Activated T-helper 17 cell treated with anti-CD3 and anti-CD28 coated beads, Interleukin-2, amount 50 U/mL, for 72 hours (primary cell): ENCODE measurements around the gene PRDM15. TPM values are rescaled to one million over a fixed set of nuclear protein-coding genes. Genes with fewer than 3 reads are reported as not detected.

ENCODE experiments used
- ATAC-seq: fragments of 150-1000 bp; cut with Tn5 transposase; replicated peaks from 2 replicates; pipeline ENCODE4 v1.10.0; 2021; ENCODE audit warnings: mild to moderate bottlenecking, moderate library complexity
- H3K27ac Mint-ChIP-seq: one replicate; pipeline ENCODE4 v1.8.0; 2022; ENCODE audit warnings: mixed read lengths
- H3K27me3 Mint-ChIP-seq: one replicate; pipeline ENCODE4 v1.8.0; 2022; ENCODE audit warnings: mixed read lengths
- H3K36me3 Mint-ChIP-seq: one replicate; pipeline ENCODE4 v1.8.0; 2022; ENCODE audit warnings: low read depth, mild to moderate bottlenecking, mixed read lengths
- H3K4me1 Mint-ChIP-seq: one replicate; pipeline ENCODE4 v1.8.0; 2022; ENCODE audit warnings: mixed read lengths
- H3K4me3 Mint-ChIP-seq: one replicate; pipeline ENCODE4 v1.8.0; 2022; ENCODE audit warnings: mild to moderate bottlenecking, mixed read lengths
- H3K9me3 Mint-ChIP-seq: one replicate; pipeline ENCODE4 v1.8.0; 2022; ENCODE audit warnings: mixed read lengths
- total RNA-seq, 2 donors: library from RNA; stranded (reverse); gene quantifications; one replicate each; pipeline ENCODE4 v1.2.3, GENCODE V29; 2022

The PRDM15 gene
- total RNA-seq, 2 donors from 2014 or later, result 17.1 to 17.6 TPM

GRCh38 chr21:41817228-41817627, 61.9 kb downstream of the PRDM15 start:
- H3K4me1 Mint-ChIP-seq, result no peaks in the 10 kb centered on the region

GRCh38 chr21:41816583-41817165, 62.5 kb downstream of the PRDM15 start:
- Mint-ChIP-seq H3K4me3 (no peak overlapping the region), H3K27me3 (no peaks in the 10 kb centered on the region), H3K9me3 (no peaks in the 10 kb centered on the region), H3K36me3 (peaks cover 63% of the 10 kb centered on the region), H3K27ac (no peak overlapping the region), H3K4me1 (no peaks in the 10 kb centered on the region)
- ATAC-seq, result peak; percentile 78

More at GRCh38 chr21:41817228-41817627, 61.9 kb downstream of the PRDM15 start:
- peak; percentile 63 for ATAC-seq
- peak overlapping the region; percentile 17 for H3K27ac Mint-ChIP-seq
- no peaks in the 10 kb centered on the region for H3K9me3 Mint-ChIP-seq
- H3K4me3 Mint-ChIP-seq, result no peak overlapping the region
- no peaks in the 10 kb centered on the region for H3K27me3 Mint-ChIP-seq
- H3K36me3 Mint-ChIP-seq, result peaks cover 63% of the 10 kb centered on the region

- no peaks in the 10 kb centered on the region for H3K9me3 Mint-ChIP-seq
- H3K36me3 Mint-ChIP-seq, result peaks cover 67% of the 10 kb centered on the region
- no peak overlapping the region for H3K4me3 Mint-ChIP-seq
- no peaks in the 10 kb centered on the region for H3K27me3 Mint-ChIP-seq
- no peak overlapping the region for H3K27ac Mint-ChIP-seq
- no peaks in the 10 kb centered on the region for H3K4me1 Mint-ChIP-seq
- peak; percentile 9 for ATAC-seq
Measured at GRCh38 chr21:41815652-41816582, 63.2 kb downstream of the PRDM15 start.

- Mint-ChIP-seq H3K9me3 (no peaks in the 10 kb centered on the region), H3K36me3 (peaks cover 74% of the 10 kb centered on the region), H3K4me3 (no peak overlapping the region), H3K27me3 (no peaks in the 10 kb centered on the region), H3K27ac (no peak overlapping the region), H3K4me1 (no peaks in the 10 kb centered on the region)
- no peak for ATAC-seq
Measured at GRCh38 chr21:41813226-41813625, 65.9 kb downstream of the PRDM15 start.

GRCh38 chr21:41812679-41813078, 66.5 kb downstream of the PRDM15 start:
- H3K4me3 Mint-ChIP-seq, result no peak overlapping the region
- H3K36me3 Mint-ChIP-seq, result peaks cover 76% of the 10 kb centered on the region
- H3K27me3 Mint-ChIP-seq, result no peaks in the 10 kb centered on the region
- no peaks in the 10 kb centered on the region for H3K4me1 Mint-ChIP-seq
- H3K27ac Mint-ChIP-seq, result no peak overlapping the region
- H3K9me3 Mint-ChIP-seq, result no peaks in the 10 kb centered on the region
- ATAC-seq, result no peak

GRCh38 chr21:41810597-41810932, 68.6 kb downstream of the PRDM15 start:
- no peaks in the 10 kb centered on the region for H3K9me3 Mint-ChIP-seq
- no peak overlapping the region for H3K4me3 Mint-ChIP-seq
- H3K4me1 Mint-ChIP-seq, result peaks cover 5% of the 10 kb centered on the region
- ATAC-seq, result no peak
- no peak overlapping the region for H3K27ac Mint-ChIP-seq
- peaks cover 60% of the 10 kb centered on the region for H3K36me3 Mint-ChIP-seq
- H3K27me3 Mint-ChIP-seq, result no peaks in the 10 kb centered on the region

GRCh38 chr21:41809891-41810596, 69.1 kb downstream of the PRDM15 start:
- no peak for ATAC-seq
- H3K27ac Mint-ChIP-seq, result no peak overlapping the region
- H3K4me1 Mint-ChIP-seq, result peaks cover 5% of the 10 kb centered on the region
- no peaks in the 10 kb centered on the region for H3K9me3 Mint-ChIP-seq
- peaks cover 59% of the 10 kb centered on the region for H3K36me3 Mint-ChIP-seq
- H3K27me3 Mint-ChIP-seq, result no peaks in the 10 kb centered on the region
- H3K4me3 Mint-ChIP-seq, result no peak overlapping the region

- Mint-ChIP-seq H3K36me3 (peaks cover 60% of the 10 kb centered on the region), H3K27ac (no peak overlapping the region)
Measured at GRCh38 chr21:41808846-41809245, 70.3 kb downstream of the PRDM15 start.

GRCh38 chr21:41808094-41808493, 71.0 kb downstream of the PRDM15 start:
- Mint-ChIP-seq H3K36me3 (peaks cover 58% of the 10 kb centered on the region), H3K27me3 (no peaks in the 10 kb centered on the region), H3K9me3 (no peaks in the 10 kb centered on the region), H3K4me3 (no peak overlapping the region), H3K4me1 (peaks cover 5% of the 10 kb centered on the region), H3K27ac (no peak overlapping the region)
- ATAC-seq, result no peak

More at GRCh38 chr21:41808846-41809245, 70.3 kb downstream of the PRDM15 start:
- ATAC-seq, result no peak
- Mint-ChIP-seq H3K4me1 (peaks cover 5% of the 10 kb centered on the region), H3K9me3 (no peaks in the 10 kb centered on the region), H3K27me3 (no peaks in the 10 kb centered on the region), H3K4me3 (no peak overlapping the region)

GRCh38 chr21:41806773-41807172, 72.4 kb downstream of the PRDM15 start:
- H3K9me3 Mint-ChIP-seq, result no peaks in the 10 kb centered on the region
- peaks cover 58% of the 10 kb centered on the region for H3K36me3 Mint-ChIP-seq
- H3K4me3 Mint-ChIP-seq, result no peak overlapping the region
- H3K27me3 Mint-ChIP-seq, result no peaks in the 10 kb centered on the region
- no peak for ATAC-seq
- H3K4me1 Mint-ChIP-seq, result peaks cover 5% of the 10 kb centered on the region
- no peak overlapping the region for H3K27ac Mint-ChIP-seq

- Mint-ChIP-seq H3K36me3 (peaks cover 61% of the 10 kb centered on the region), H3K27ac (no peak overlapping the region)
Measured at GRCh38 chr21:41805643-41806042, 73.5 kb downstream of the PRDM15 start.

GRCh38 chr21:41805038-41805437, 74.1 kb downstream of the PRDM15 start:
- Mint-ChIP-seq H3K27ac (peak overlapping the region; percentile 25), H3K27me3 (no peaks in the 10 kb centered on the region), H3K4me1 (peaks cover 5% of the 10 kb centered on the region), H3K4me3 (no peak overlapping the region), H3K9me3 (no peaks in the 10 kb centered on the region), H3K36me3 (peaks cover 61% of the 10 kb centered on the region)
- ATAC-seq, result no peak

More at GRCh38 chr21:41805643-41806042, 73.5 kb downstream of the PRDM15 start:
- H3K4me3 Mint-ChIP-seq, result no peak overlapping the region
- no peaks in the 10 kb centered on the region for H3K9me3 Mint-ChIP-seq
- ATAC-seq, result no peak
- peaks cover 5% of the 10 kb centered on the region for H3K4me1 Mint-ChIP-seq
- H3K27me3 Mint-ChIP-seq, result no peaks in the 10 kb centered on the region

GRCh38 chr21:41804381-41804780, 74.8 kb downstream of the PRDM15 start:
- H3K27ac Mint-ChIP-seq, result no peak overlapping the region

GRCh38 chr21:41803316-41803715, 75.8 kb downstream of the PRDM15 start:
- H3K27ac Mint-ChIP-seq, result no peak overlapping the region
- peaks cover 62% of the 10 kb centered on the region for H3K36me3 Mint-ChIP-seq
- H3K4me3 Mint-ChIP-seq, result no peak overlapping the region
- ATAC-seq, result no peak
- no peaks in the 10 kb centered on the region for H3K27me3 Mint-ChIP-seq
- no peaks in the 10 kb centered on the region for H3K9me3 Mint-ChIP-seq
- peaks cover 5% of the 10 kb centered on the region for H3K4me1 Mint-ChIP-seq

More at GRCh38 chr21:41804381-41804780, 74.8 kb downstream of the PRDM15 start:
- H3K9me3 Mint-ChIP-seq, result no peaks in the 10 kb centered on the region
- peaks cover 5% of the 10 kb centered on the region for H3K4me1 Mint-ChIP-seq
- ATAC-seq, result no peak
- peaks cover 61% of the 10 kb centered on the region for H3K36me3 Mint-ChIP-seq
- H3K27me3 Mint-ChIP-seq, result no peaks in the 10 kb centered on the region
- no peak overlapping the region for H3K4me3 Mint-ChIP-seq
